ENCODE data around the gene CHEK2. TPM values are rescaled to one million over a fixed set of nuclear protein-coding genes. Genes with fewer than 3 reads are reported as not detected.

CHEK2 gene
- polyA plus RNA-seq, 4 donors = 12.3 to 20.6 (median 14.2) TPM

Other genes with a start within 250 kb of the CHEK2 start
- 10 to 100 TPM; 34.8 to 51.9 (median 36.8) TPM for gene TTC28, start 62.0 kb downstream of the CHEK2 start, polyA plus RNA-seq (ENCODE audit: insufficient read length in 4 of 4)
- gene HSCB, start 219 bp upstream of the CHEK2 start, polyA plus RNA-seq (ENCODE audit: insufficient read length in 4 of 4) = 10 to 100 TPM; 16.1 to 24.5 (median 21.8) TPM
- gene CCDC117, start 30.9 kb upstream of the CHEK2 start, polyA plus RNA-seq (ENCODE audit: insufficient read length in 4 of 4) = 10 to 100 TPM; 34.3 to 44.9 (median 39.9) TPM
- 100 to 1,000 TPM; 116 to 169 (median 136) TPM for gene XBP1, start 58.7 kb upstream of the CHEK2 start, polyA plus RNA-seq (ENCODE audit: insufficient read length in 4 of 4)
- 10 to 100 TPM in 3 of 4 donors, 1 to 10 TPM in 1; 9.6 to 30.3 (median 29.2) TPM for gene ZNRF3, start 141.8 kb upstream of the CHEK2 start, polyA plus RNA-seq (ENCODE audit: insufficient read length in 4 of 4)

Data from left renal pelvis (tissue), 4 donors.